NCI-H345 treated with DMSO at 0.1 percent for 48 hours (cell line): Measurements from ENCODE around the gene PLCD1.

Source experiments
- DNase-seq: peaks from one replicate; lab custom pipeline; 2025; ENCODE audit not compliant: unreplicated experiment; lab: John Stamatoyannopoulos, UW

PLCD1 gene

GRCh38 chr3:37967260-37967881, 62.1 kb downstream of the PLCD1 start:
- DNase-seq: no peak

- DNase-seq: no peak
Measured at GRCh38 chr3:37964716-37965115, 64.7 kb downstream of the PLCD1 start.

- no peak for DNase-seq
Measured at GRCh38 chr3:37964146-37964545, 65.3 kb downstream of the PLCD1 start.

- DNase-seq: no peak
Measured at GRCh38 chr3:37963635-37964034, 65.8 kb downstream of the PLCD1 start.

GRCh38 chr3:37963016-37963415, 66.4 kb downstream of the PLCD1 start:
- DNase-seq: no peak

GRCh38 chr3:37961622-37962431, 67.6 kb downstream of the PLCD1 start:
- DNase-seq: no peak

- DNase-seq: no peak
Measured at GRCh38 chr3:37957539-37957936, 71.9 kb downstream of the PLCD1 start.
